Stimulated activated CD8-positive, alpha-beta memory T cell treated with anti-CD3 and anti-CD28 coated beads, Interleukin-4, amount 100 ng/mL, for 4 hours (primary cell): ENCODE data around the gene ALDH1A3.

Experiments
- DNase-seq, 2 donors: peaks; one replicate each; pipeline ENCODE4 v3.0.0-alpha.2; 2020; ENCODE audit warnings: low read depth in 2 of 2, low spot score in 1 of 2

Gene ALDH1A3

DNA sequence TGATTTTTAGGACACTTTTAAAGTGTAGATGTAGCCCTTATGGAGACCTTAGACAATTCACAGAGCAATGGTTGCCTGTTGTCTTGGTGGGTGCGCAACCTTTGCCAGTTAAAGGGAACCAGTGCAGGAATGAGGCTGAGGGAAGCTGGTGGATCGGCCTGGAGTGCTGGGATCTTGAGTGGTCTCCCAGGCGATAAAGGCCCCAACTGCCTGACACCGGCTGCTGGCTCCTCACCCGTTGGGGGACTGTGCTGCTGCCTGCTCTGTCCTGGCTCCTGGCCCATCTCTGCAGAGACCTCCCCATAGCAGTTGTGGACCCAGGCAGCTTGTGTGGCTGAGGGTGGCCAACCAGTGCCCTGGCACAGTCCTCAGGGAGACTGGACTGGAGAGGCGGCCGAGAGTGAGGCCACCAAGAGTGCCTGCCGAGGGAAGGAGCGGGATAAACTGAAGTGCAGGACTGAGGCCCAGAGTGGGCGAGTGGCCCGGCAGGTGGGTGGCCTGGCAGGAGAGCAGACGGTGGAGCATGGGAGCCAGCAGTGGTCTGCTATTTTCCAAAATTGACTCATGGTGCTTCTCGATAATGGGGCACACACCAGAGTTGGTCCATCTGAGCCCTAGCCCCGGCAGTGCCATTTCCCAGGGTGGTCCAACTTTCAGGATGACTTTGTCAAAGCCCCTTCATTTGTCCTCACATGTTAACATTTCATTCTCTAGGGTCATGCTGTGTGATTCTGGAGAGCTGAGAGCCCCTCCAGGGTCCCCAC is 2.1 kb downstream of the ALDH1A3 start:
- DNase-seq, result no peak

DNA sequence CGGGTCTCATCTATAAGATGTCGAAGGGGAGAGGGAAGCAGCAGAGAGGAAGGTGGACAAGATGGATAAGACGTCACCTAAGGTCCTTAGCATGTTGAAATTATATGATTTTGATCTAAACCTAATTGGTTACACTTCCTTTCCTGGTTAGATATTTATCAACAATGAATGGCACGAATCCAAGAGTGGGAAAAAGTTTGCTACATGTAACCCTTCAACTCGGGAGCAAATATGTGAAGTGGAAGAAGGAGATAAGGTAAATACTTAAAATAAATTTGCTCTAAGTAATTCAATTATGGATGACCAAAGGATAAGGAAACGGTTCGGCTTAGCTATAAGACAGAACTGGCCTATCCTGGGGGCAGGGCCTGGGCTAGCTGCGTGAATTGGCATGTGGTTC is 5.5 kb downstream of the ALDH1A3 start:
- no peak for DNase-seq

- no peak for DNase-seq
Observed at GRCh38 chr15:100885811-100886210, 6.2 kb downstream of the ALDH1A3 start.

- no peak for DNase-seq
Observed at GRCh38 chr15:100887211-100887913, 7.7 kb downstream of the ALDH1A3 start.

GRCh38 chr15:100889385-100890050 is 9.9 kb downstream of the ALDH1A3 start:
- DNase-seq, result no peak

- no peak for DNase-seq
Observed at GRCh38 chr15:100890051-100890720, 10.6 kb downstream of the ALDH1A3 start.

- DNase-seq, result no peak
Observed at GRCh38 chr15:100890850-100891249, 11.2 kb downstream of the ALDH1A3 start.

GRCh38 chr15:100891307-100892012 is 11.8 kb downstream of the ALDH1A3 start:
- DNase-seq, result no peak

DNA sequence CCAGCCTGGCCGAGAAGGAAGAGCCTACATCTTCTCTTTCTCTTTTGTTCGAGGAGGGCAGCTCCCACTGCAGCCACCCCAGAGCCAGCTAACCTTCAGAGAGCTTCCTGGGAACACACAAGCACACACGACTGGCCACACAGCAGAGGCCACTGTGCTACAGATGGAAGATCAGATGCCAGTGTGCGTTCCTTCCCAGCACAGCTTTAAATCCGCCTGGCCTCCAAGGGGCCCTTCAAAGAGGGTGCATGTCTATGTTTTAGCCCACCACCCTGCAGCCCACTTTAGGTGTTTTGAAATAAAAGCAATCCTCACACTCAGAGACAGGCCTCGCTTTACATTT is 12.4 kb downstream of the ALDH1A3 start:
- no peak for DNase-seq

DNA sequence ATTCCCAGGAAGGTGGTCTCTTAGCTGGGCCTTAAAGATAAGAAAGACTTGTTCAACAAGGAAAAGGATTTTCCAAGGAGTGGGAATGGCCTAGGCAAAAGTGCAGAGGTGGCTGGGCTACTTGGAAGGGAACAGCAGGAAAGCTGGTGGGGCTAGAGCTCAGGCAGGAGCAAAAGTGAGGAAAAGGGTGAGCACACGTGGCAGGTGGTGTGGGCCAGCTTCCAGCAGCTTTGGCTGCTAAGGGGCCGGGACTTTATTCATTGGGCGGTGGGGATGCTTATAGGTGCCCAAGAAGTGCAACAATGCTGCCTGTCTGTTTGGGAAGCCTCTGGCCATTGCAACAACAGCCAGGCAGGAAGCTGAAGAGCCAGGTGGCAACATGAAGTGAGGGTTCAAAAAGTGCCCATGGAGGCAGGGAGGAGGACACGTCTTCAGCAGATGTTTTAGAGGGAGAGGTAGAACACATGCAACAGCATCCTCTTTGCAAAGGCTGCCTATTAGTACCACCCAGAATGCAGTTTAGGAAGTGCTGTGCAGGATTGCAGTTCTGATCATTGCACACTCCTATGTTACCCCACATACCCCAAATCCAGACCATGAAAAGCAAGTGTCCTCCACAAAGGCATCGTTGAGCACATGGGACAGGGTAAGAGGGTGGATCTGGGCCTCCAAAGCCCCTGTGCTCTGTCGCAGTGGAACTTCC is 13.8 kb downstream of the ALDH1A3 start:
- no peak for DNase-seq

DNA sequence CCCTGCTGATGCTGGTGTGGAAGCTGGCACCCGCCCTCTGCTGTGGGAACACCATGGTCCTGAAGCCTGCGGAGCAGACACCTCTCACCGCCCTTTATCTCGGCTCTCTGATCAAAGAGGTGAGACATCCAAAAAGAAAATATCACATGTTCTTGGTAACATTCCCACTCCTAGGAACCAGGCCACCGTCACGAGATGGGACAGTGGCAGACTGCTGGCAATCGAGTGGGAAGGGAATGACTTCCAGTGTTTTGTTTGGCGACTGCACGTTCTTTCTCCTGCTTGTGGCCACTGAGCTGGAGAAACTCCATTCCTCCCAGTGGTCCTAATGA is 14.3 kb downstream of the ALDH1A3 start:
- DNase-seq, result no peak

GRCh38 chr15:100895721-100896120 is 16.1 kb downstream of the ALDH1A3 start:
- no peak for DNase-seq

GRCh38 chr15:100897221-100898151 is 17.9 kb downstream of the ALDH1A3 start:
- DNase-seq, result no peak

DNA sequence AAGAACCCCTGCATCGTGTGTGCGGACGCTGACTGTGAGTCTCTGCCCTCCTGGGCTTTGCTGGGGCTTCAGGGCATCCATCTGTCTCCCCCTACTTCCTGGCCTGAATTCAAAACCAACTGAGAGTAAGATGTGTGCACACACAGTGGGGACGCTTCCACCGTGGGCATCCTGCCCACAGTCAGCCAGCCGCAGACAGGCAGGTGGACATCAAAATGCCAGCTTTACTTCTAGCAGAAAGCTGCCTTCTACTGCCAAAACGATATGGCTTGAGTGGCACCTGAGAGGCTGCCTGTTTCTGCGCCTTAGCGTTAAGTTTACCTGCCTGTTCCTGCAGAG is 18.5 kb downstream of the ALDH1A3 start:
- DNase-seq, result no peak

- DNase-seq, result no peak
Observed at GRCh38 chr15:100898661-100899462, 19.2 kb downstream of the ALDH1A3 start.

DNA sequence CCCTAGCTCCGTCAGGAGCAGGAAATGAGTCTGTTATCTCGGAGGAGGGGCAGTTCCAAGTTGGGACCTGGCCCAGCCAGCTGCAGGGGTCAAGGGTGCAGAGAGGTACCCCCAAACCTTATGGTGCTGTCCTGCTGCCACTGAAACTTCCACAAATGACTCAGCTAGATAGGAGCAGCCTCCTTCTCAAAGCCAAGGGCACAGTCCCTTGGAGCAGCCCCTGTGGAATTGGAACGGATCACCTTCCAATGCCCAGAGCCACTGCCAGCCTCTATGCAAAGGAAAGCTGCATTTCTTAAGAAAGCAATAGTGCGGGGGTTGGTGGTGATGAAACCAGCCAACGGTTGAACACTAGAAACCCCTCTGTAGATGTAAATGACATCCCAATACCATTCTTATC is 20.0 kb downstream of the ALDH1A3 start:
- no peak for DNase-seq

GRCh38 chr15:100900136-100900794 is 20.6 kb downstream of the ALDH1A3 start:
- DNase-seq, result no peak

GRCh38 chr15:100900795-100901169 is 21.2 kb downstream of the ALDH1A3 start:
- no peak for DNase-seq
